ENCODE results near the gene XIRP1.
A peak's percentile ranks its signal among the peaks of the same experiment; 100 is the strongest.

XIRP1 gene

DNA sequence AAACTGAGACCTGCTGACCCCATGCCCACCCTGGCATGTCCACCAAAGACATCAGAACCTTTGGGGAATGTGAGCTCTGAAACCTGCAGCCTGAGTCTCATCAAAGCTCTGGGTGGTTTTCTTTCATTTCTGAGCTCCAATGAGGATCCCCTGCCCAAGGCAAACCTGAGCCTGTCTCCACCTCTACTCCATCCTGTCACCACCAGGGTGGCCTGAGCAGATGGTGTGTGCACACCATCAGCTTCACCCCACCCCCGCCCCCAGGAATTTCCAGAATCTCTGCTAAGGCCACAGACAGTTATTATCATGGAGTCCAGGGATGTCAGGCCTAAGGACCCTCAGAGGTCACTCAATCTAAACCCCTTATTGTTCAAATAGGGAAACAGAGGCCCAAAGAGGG lies 1.3 kb downstream of the XIRP1 start:
- Histone ChIP-seq H3K9me3 (replicated peaks; ENCODE audit: insufficient read depth, low read length) (no peaks in the 10 kb centered on the region), H2AFZ (ENCODE audit: low read length) (peak overlapping the region; percentile 51), H3K27ac (ENCODE audit: low read length) (peak overlapping the region; percentile 46; the same call in 1 of the 2 replicates), H3F3A (ENCODE audit: insufficient read depth, low read length) (no peaks in the 10 kb centered on the region), H4K20me1 (ENCODE audit: insufficient read depth, low read length) (no peaks in the 10 kb centered on the region), H3K9ac (ENCODE audit: low read length) (peak overlapping the region; percentile 32; the same call in 1 of the 2 replicates), H3K4me2 (ENCODE audit: low read depth, low read length) (peak overlapping the region; percentile 14; the same call in 1 of the 2 replicates), H3K79me2 (ENCODE audit: low read length) (no peaks in the 10 kb centered on the region), H3K4me1 (ENCODE audit: low read length) (peaks cover 28% of the 10 kb centered on the region), H3K9me2 (replicated peaks; ENCODE audit: insufficient read depth, low read length) (no peaks in the 10 kb centered on the region), H3K27me3 (replicated peaks; ENCODE audit: insufficient read depth, low read length) (no peaks in the 10 kb centered on the region), H3K4me3 (ENCODE audit: low read length) (no peak overlapping the region), H3K36me3 (replicated peaks; ENCODE audit: insufficient read depth, low read length) (no peaks in the 10 kb centered on the region)
- TF ChIP-seq EZH2 (optimal IDR thresholded peaks at IDR 0.05; ENCODE audit: low read depth, low read length): no peak
- TF ChIP-seq, protein P1, sequence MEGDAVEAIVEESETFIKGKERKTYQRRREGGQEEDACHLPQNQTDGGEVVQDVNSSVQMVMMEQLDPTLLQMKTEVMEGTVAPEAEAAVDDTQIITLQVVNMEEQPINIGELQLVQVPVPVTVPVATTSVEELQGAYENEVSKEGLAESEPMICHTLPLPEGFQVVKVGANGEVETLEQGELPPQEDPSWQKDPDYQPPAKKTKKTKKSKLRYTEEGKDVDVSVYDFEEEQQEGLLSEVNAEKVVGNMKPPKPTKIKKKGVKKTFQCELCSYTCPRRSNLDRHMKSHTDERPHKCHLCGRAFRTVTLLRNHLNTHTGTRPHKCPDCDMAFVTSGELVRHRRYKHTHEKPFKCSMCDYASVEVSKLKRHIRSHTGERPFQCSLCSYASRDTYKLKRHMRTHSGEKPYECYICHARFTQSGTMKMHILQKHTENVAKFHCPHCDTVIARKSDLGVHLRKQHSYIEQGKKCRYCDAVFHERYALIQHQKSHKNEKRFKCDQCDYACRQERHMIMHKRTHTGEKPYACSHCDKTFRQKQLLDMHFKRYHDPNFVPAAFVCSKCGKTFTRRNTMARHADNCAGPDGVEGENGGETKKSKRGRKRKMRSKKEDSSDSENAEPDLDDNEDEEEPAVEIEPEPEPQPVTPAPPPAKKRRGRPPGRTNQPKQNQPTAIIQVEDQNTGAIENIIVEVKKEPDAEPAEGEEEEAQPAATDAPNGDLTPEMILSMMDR (IDR thresholded peaks at IDR 0.05; ENCODE audit: low read length): peak; percentile 42
- TF ChIP-seq EZH2phosphoT487 (IDR thresholded peaks at IDR 0.05; ENCODE audit: low read length): no peak
- peak; percentile 73 for DNase-seq

DNA sequence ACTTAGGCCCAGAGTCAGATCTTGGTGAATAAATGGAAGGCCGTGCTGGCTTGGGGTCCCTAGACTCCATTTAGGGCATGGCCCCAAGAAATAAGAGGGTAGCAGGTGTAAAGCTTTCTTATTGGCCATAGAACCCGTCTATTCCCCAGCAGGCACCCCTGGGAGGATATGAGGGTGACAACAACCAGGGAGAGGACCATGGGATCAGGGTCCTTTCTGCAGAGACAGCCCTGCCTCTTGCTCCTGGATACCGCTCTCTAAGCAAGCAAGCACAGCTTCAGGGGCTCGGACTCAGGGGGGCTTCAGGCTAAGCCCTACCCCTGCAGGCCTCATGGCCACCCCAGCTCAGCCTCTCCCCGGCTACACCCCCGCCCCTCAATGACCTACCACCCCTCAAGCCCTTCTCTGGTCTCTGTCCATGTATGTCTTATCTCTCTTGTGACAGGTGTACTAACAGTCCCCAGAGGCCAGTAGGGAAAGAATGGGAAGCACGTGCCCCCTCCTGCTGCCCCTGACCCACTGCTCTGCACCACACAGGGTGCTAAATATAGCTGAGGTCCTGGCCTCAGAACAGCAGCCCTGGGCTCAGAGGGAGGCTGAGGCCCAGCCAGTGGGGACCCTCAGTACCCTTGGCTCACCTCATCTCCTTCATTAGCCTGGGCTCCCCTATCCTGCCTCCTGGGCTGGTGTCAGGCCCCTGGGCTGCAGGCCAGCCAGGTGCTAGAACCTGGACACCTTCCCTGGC lies 1.9 kb downstream of the XIRP1 start:
- Histone ChIP-seq H4K20me1 (ENCODE audit: insufficient read depth, low read length) (no peaks in the 10 kb centered on the region), H3K79me2 (ENCODE audit: low read length) (no peaks in the 10 kb centered on the region), H3K36me3 (replicated peaks; ENCODE audit: insufficient read depth, low read length) (no peaks in the 10 kb centered on the region), H3F3A (ENCODE audit: insufficient read depth, low read length) (no peaks in the 10 kb centered on the region), H3K27ac (ENCODE audit: low read length) (peak overlapping the region; percentile 46; the same call in 1 of the 2 replicates), H3K4me2 (ENCODE audit: low read depth, low read length) (peak overlapping the region; percentile 14; the same call in 1 of the 2 replicates), H3K4me1 (ENCODE audit: low read length) (peaks cover 28% of the 10 kb centered on the region), H3K9ac (ENCODE audit: low read length) (peak overlapping the region; percentile 32; the same call in 1 of the 2 replicates), H3K9me2 (replicated peaks; ENCODE audit: insufficient read depth, low read length) (no peaks in the 10 kb centered on the region), H3K4me3 (ENCODE audit: low read length) (no peak overlapping the region), H3K27me3 (replicated peaks; ENCODE audit: insufficient read depth, low read length) (no peaks in the 10 kb centered on the region), H3K9me3 (replicated peaks; ENCODE audit: insufficient read depth, low read length) (no peaks in the 10 kb centered on the region), H2AFZ (ENCODE audit: low read length) (peak overlapping the region; percentile 65)
- no peak for TF ChIP-seq EZH2 (optimal IDR thresholded peaks at IDR 0.05; ENCODE audit: low read depth, low read length)
- DNase-seq: no peak

DNA sequence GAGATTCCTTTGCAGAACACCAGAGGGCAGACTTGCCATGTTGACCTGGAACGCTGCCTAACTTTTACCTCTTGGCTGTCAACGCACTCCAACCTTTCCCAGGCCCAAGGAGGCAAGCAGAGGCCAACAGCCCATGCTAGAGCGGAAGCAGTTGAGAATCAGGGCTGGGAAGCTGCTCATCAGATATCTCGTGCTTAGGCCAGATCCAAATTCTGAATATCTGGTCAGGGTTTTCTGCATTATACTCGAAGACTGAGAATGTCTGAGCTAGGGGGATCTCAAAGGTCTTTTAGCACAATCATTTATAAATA lies 2.5 kb downstream of the XIRP1 start:
- Histone ChIP-seq H2AFZ (ENCODE audit: low read length) (peak overlapping the region; percentile 65), H4K20me1 (ENCODE audit: insufficient read depth, low read length) (no peaks in the 10 kb centered on the region), H3K4me2 (ENCODE audit: low read depth, low read length) (no peak overlapping the region), H3K4me3 (ENCODE audit: low read length) (no peak overlapping the region), H3F3A (ENCODE audit: insufficient read depth, low read length) (no peaks in the 10 kb centered on the region), H3K36me3 (replicated peaks; ENCODE audit: insufficient read depth, low read length) (no peaks in the 10 kb centered on the region), H3K9me3 (replicated peaks; ENCODE audit: insufficient read depth, low read length) (no peaks in the 10 kb centered on the region), H3K9me2 (replicated peaks; ENCODE audit: insufficient read depth, low read length) (no peaks in the 10 kb centered on the region), H3K79me2 (ENCODE audit: low read length) (no peaks in the 10 kb centered on the region), H3K27me3 (replicated peaks; ENCODE audit: insufficient read depth, low read length) (no peaks in the 10 kb centered on the region), H3K27ac (ENCODE audit: low read length) (peak overlapping the region; percentile 46; the same call in 1 of the 2 replicates), H3K9ac (ENCODE audit: low read length) (no peak overlapping the region; the same call in 1 of the 2 replicates), H3K4me1 (ENCODE audit: low read length) (peaks cover 28% of the 10 kb centered on the region)
- TF ChIP-seq, protein P1 (IDR thresholded peaks at IDR 0.05; ENCODE audit: low read length): peak; percentile 86
- no peak for TF ChIP-seq EZH2phosphoT487 (IDR thresholded peaks at IDR 0.05; ENCODE audit: low read length)
- no peak for TF ChIP-seq EZH2 (optimal IDR thresholded peaks at IDR 0.05; ENCODE audit: low read depth, low read length)
- DNase-seq: peak; percentile 78

All from MM.1S (cell line).